ENCODE data around the gene GADD45G.

Gene GADD45G, protein sequence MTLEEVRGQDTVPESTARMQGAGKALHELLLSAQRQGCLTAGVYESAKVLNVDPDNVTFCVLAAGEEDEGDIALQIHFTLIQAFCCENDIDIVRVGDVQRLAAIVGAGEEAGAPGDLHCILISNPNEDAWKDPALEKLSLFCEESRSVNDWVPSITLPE

DNA sequence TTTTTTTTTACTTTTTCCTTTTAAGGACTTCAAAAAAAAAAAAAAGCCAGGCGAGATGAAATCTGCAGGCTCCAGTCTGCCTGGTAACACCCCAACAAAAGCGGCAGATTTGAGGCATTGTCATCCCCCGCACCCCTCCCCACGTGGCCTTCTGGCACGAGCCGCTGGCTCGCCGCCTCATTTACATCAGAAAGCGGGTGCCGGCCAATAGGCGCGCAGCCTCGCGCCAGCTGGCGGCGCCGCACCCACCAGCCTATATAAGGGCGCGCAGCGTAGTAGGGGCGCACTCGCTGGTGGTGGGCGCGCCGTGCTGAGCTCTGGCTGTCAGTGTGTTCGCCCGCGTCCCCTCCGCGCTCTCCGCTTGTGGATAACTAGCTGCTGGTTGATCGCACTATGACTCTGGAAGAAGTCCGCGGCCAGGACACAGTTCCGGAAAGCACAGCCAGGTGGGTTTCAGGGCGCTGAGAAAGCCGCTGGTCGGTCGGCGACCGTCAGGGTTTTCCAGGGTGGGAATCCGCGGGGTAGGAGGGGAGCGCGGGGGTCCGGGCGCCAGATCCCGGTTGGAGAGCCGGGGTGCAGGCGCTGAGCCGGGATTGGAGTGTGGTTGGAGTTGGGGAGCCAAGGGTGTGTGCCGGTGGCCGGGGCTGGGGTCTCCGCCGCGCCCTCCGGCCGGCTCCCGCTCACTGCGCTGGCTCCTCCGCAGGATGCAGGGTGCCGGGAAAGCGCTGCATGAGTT, at the start of gene GADD45G:
GADD45G (plus strand) TSS at position 284 of the 736 bp plus-strand sequence; CDS start at position 394, 110 bp downstream.
- no peaks in the 10 kb centered on the region for H3K9me3 ChIP-seq (ENCODE audit: control insufficient read depth, low read length)
- no peaks in the 10 kb centered on the region for H3K27me3 ChIP-seq (ENCODE audit: control insufficient read depth, insufficient read depth, low read length)
- H3K4me1 ChIP-seq (ENCODE audit: control insufficient read depth, insufficient read depth, low read length), result peaks cover 21% of the 10 kb centered on the region
- H3K36me3 ChIP-seq (ENCODE audit: control insufficient read depth, insufficient read depth, low read length), result no peaks in the 10 kb centered on the region
- H3K4me3 ChIP-seq (ENCODE audit: low read length), result peak within 1 kb of the TSS; percentile 73
- H3K9ac ChIP-seq (ENCODE audit: low read length), result peak within 1 kb of the TSS; percentile 80

DNA sequence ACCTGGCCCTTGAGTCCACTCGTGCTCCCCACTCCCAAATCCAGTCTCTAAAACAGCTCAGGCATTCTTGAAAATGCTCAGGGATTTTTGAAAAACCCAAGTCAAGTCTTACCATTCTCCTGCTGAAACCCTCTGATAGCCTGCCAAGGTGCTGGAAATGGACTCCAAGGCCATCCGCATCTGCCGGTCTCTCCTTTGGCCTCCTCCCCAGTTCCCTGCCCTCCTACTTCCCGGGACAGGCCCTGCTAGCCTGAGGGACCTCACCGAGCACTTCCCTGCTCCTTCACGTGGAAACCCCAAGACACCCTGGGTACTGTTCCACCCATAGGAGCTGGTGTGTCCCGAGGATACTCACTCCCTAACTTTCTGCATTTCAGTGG, 49.8 kb upstream of the GADD45G start:
- H3K36me3 ChIP-seq (ENCODE audit: control insufficient read depth, insufficient read depth, low read length), result no peaks in the 10 kb centered on the region
- H3K9ac ChIP-seq (ENCODE audit: low read length), result no peak overlapping the region
- no peaks in the 10 kb centered on the region for H3K9me3 ChIP-seq (ENCODE audit: control insufficient read depth, low read length)
- H3K4me3 ChIP-seq (ENCODE audit: low read length), result no peak overlapping the region
- peaks cover 15% of the 10 kb centered on the region for H3K4me1 ChIP-seq (ENCODE audit: control insufficient read depth, insufficient read depth, low read length)
- H3K27me3 ChIP-seq (ENCODE audit: control insufficient read depth, insufficient read depth, low read length), result no peaks in the 10 kb centered on the region

DNA sequence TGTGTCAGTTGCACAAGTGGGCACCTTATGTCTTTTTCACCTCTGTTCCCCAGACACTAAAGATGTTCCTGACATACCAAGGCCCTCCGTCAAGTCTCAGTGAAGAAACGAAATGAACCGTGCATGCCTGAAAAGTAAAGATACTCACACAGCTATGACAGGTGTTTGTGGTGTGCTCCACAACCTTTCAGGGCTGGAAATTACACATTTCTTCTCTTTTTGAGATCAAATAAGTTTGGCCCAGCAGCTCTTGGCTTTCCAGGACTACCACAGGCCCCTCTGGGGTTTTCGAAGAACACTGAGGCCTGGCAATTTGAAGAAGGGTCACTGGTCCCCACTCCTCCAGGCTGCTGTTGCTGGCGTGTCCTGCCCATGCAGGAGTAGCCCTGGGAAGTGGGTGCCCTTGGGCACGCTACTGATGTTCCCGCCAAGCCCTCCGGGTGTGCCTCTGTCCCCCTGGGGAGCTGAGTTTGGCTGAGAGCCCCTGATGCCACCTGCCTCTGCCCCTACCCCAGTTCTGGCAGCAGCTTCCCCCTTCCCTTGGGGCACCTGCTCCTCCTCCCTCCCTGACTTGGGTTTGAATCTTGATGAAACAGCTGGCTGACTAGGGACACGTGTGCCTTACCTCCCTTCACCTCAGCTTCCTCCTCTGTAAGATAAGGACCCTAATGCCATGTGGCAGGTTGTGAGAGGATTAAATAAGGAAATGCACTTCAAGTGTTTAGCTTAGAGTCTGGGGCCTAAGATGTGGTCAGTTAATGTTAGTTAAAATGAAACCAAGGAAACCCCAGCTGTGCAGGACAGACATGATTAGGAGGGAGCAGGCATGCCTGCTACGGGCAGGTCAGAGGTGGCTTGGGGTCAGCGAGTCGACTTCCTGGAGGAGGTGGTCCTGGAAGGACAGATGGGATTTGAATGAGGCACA, 49.1 kb upstream of the GADD45G start:
- Histone ChIP-seq H3K27me3 (ENCODE audit: control insufficient read depth, insufficient read depth, low read length) (no peaks in the 10 kb centered on the region), H3K9ac (ENCODE audit: low read length) (no peak overlapping the region), H3K9me3 (ENCODE audit: control insufficient read depth, low read length) (no peaks in the 10 kb centered on the region), H3K36me3 (ENCODE audit: control insufficient read depth, insufficient read depth, low read length) (no peaks in the 10 kb centered on the region), H3K4me1 (ENCODE audit: control insufficient read depth, insufficient read depth, low read length) (peaks cover 15% of the 10 kb centered on the region), H3K4me3 (ENCODE audit: low read length) (no peak overlapping the region)

GRCh38 chr9:89558196-89558899, 46.5 kb upstream of the GADD45G start:
- H3K36me3 ChIP-seq (ENCODE audit: control insufficient read depth, insufficient read depth, low read length), result no peaks in the 10 kb centered on the region
- no peak overlapping the region for H3K9ac ChIP-seq (ENCODE audit: low read length)

DNA sequence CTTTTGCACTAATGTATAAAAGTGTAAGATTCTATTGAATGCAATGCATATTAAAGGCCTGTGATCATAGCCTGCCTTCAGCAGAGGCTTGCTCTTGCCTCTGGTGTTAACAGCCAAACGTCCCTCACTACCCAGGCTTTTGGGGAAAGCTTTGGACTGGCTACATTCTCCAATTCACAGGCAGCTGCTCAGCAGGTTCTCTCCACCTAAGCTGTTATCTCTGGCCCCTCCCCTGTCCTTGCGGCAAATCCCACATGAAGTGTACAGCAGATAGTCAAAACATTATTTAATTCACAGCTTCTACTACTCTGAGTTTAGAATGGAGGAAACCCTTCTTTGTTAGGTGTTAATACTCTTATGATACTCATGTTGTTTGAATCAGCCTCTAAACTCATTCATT, 45.9 kb upstream of the GADD45G start:
- H3K9ac ChIP-seq (ENCODE audit: low read length), result no peak overlapping the region
- H3K36me3 ChIP-seq (ENCODE audit: control insufficient read depth, insufficient read depth, low read length), result no peaks in the 10 kb centered on the region
- no peaks in the 10 kb centered on the region for H3K9me3 ChIP-seq (ENCODE audit: control insufficient read depth, low read length)
- no peaks in the 10 kb centered on the region for H3K27me3 ChIP-seq (ENCODE audit: control insufficient read depth, insufficient read depth, low read length)
- no peak overlapping the region for H3K4me3 ChIP-seq (ENCODE audit: low read length)
- H3K4me1 ChIP-seq (ENCODE audit: control insufficient read depth, insufficient read depth, low read length), result peaks cover 15% of the 10 kb centered on the region

More at GRCh38 chr9:89558196-89558899, 46.5 kb upstream of the GADD45G start:
- peaks cover 15% of the 10 kb centered on the region for H3K4me1 ChIP-seq (ENCODE audit: control insufficient read depth, insufficient read depth, low read length)
- H3K27me3 ChIP-seq (ENCODE audit: control insufficient read depth, insufficient read depth, low read length), result no peaks in the 10 kb centered on the region
- no peak overlapping the region for H3K4me3 ChIP-seq (ENCODE audit: low read length)
- no peaks in the 10 kb centered on the region for H3K9me3 ChIP-seq (ENCODE audit: control insufficient read depth, low read length)

GRCh38 chr9:89562186-89562814, 42.5 kb upstream of the GADD45G start:
- Histone ChIP-seq H3K4me3 (ENCODE audit: low read length) (no peak overlapping the region), H3K27me3 (ENCODE audit: control insufficient read depth, insufficient read depth, low read length) (no peaks in the 10 kb centered on the region), H3K4me1 (ENCODE audit: control insufficient read depth, insufficient read depth, low read length) (no peaks in the 10 kb centered on the region)

DNA sequence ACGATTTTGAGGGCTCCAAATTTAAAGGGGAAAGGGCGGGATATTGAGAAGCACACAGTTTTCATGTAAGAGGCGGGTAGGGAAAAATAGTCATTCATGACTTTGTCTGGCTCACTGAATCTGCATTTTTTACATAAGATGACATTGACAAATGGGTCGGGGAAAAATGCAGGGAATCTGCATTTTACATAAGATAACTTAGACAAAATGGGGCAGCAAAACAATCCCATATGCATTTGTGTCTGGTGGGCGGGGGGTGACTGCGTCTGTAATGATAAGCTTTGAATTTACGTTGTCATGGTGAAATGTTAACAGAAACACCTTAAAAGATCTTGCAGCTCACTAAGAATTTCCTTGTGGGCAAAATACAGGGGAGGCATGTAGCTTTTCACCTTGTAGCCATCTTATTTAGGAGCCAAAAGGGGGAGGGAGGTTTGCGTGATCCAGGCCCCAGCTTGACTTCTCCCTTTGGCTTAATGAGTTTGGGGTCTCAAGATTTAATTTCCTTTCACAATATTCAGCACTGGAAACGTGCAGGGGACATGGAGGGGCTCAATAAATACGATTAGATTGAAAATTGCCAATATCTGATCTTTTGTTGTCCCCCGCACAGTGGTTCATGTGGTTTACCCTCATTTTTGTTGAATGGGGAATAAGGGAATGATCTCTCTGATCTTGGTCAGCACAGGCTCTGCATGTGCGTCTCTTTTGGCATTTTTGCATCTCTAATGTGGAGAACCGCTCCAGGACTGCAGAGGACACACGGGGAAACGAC, 41.1 kb upstream of the GADD45G start:
- Histone ChIP-seq H3K9ac (ENCODE audit: low read length) (no peak overlapping the region), H3K9me3 (ENCODE audit: control insufficient read depth, low read length) (no peaks in the 10 kb centered on the region), H3K27me3 (ENCODE audit: control insufficient read depth, insufficient read depth, low read length) (no peaks in the 10 kb centered on the region), H3K4me3 (ENCODE audit: low read length) (no peak overlapping the region), H3K4me1 (ENCODE audit: control insufficient read depth, insufficient read depth, low read length) (no peaks in the 10 kb centered on the region), H3K36me3 (ENCODE audit: control insufficient read depth, insufficient read depth, low read length) (no peaks in the 10 kb centered on the region)

More at GRCh38 chr9:89562186-89562814, 42.5 kb upstream of the GADD45G start:
- H3K9me3 ChIP-seq (ENCODE audit: control insufficient read depth, low read length), result no peaks in the 10 kb centered on the region
- no peak overlapping the region for H3K9ac ChIP-seq (ENCODE audit: low read length)
- no peaks in the 10 kb centered on the region for H3K36me3 ChIP-seq (ENCODE audit: control insufficient read depth, insufficient read depth, low read length)

DNA sequence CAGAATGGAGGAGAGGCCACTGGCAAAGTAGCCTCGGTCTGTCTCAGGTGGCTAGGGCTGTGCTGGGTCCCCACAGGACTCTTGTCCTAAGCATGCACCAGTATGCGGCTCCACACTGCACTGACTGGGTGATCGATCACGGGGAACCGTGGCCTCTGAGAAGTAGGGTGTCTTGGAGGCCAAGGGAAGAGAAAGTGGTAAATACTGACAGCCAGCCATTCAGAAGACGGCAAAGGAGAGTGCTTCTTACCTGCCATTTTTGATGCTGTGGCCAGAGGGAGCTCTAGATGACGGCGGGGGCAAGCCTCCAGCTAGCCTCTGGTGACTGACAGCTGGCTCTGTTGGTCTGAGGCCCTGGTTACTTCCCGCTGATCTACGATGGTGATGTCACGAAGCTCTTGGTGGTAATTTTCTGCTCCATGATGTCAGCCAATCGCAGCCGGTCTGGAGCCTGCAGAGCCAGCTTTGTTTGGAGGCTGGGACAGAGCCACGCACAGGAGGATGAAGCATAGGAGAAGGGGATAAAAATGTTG, 40.4 kb upstream of the GADD45G start:
- H3K9ac ChIP-seq (ENCODE audit: low read length), result no peak overlapping the region
- no peaks in the 10 kb centered on the region for H3K9me3 ChIP-seq (ENCODE audit: control insufficient read depth, low read length)
- H3K4me1 ChIP-seq (ENCODE audit: control insufficient read depth, insufficient read depth, low read length), result no peaks in the 10 kb centered on the region
- H3K36me3 ChIP-seq (ENCODE audit: control insufficient read depth, insufficient read depth, low read length), result no peaks in the 10 kb centered on the region
- H3K27me3 ChIP-seq (ENCODE audit: control insufficient read depth, insufficient read depth, low read length), result no peaks in the 10 kb centered on the region
- no peak overlapping the region for H3K4me3 ChIP-seq (ENCODE audit: low read length)

GRCh38 chr9:89567649-89568048, 37.2 kb upstream of the GADD45G start:
- Histone ChIP-seq H3K4me1 (ENCODE audit: control insufficient read depth, insufficient read depth, low read length) (no peaks in the 10 kb centered on the region), H3K9me3 (ENCODE audit: control insufficient read depth, low read length) (no peaks in the 10 kb centered on the region), H3K36me3 (ENCODE audit: control insufficient read depth, insufficient read depth, low read length) (no peaks in the 10 kb centered on the region), H3K9ac (ENCODE audit: low read length) (no peak overlapping the region), H3K4me3 (ENCODE audit: low read length) (no peak overlapping the region), H3K27me3 (ENCODE audit: control insufficient read depth, insufficient read depth, low read length) (peaks cover 3% of the 10 kb centered on the region)

GRCh38 chr9:89574309-89574708, 30.5 kb upstream of the GADD45G start:
- Histone ChIP-seq H3K4me1 (ENCODE audit: control insufficient read depth, insufficient read depth, low read length) (no peaks in the 10 kb centered on the region), H3K9me3 (ENCODE audit: control insufficient read depth, low read length) (no peaks in the 10 kb centered on the region), H3K36me3 (ENCODE audit: control insufficient read depth, insufficient read depth, low read length) (no peaks in the 10 kb centered on the region), H3K27me3 (ENCODE audit: control insufficient read depth, insufficient read depth, low read length) (peaks cover 3% of the 10 kb centered on the region), H3K4me3 (ENCODE audit: low read length) (no peak overlapping the region), H3K9ac (ENCODE audit: low read length) (no peak overlapping the region)

Data from mucosa of stomach (tissue), 1 donor.